Aorta (tissue), 5 donors: ENCODE measurements around the gene ABCA7. TPM values are rescaled to one million over a fixed set of nuclear protein-coding genes. Genes with fewer than 3 reads are reported as not detected.

Experiments used
- ATAC-seq: fragments of 200-7000 bp; cut with Tn5 transposase; one replicate; pipeline ENCODE4 v1.9.1; 2022; ENCODE audit warnings: moderate library complexity; ENCODE audit not compliant: low FRiP score
- DNase-seq, 2 donors: peaks; one replicate each; pipeline ENCODE4 v3.0.0-alpha.2; 2020
- H3K27ac ChIP-seq, 2 donors: one replicate each; pipeline ENCODE4 v1.5.1; 2013; ENCODE audit warnings: low read length in 2 of 2, mild to moderate bottlenecking in 2 of 2, moderate library complexity in 2 of 2, control low read depth in 1 of 2, inconsistent platforms in 1 of 2, low read depth in 1 of 2
- H3K27me3 ChIP-seq, 2 donors: one replicate each; pipeline ENCODE4 v1.6.1; 2013; ENCODE audit warnings: control low read depth in 1 of 2, low read length in 1 of 2, mild to moderate bottlenecking in 1 of 2, moderate library complexity in 1 of 2; ENCODE audit not compliant: insufficient read depth in 2 of 2, control insufficient read depth in 1 of 2
- H3K36me3 ChIP-seq, 2 donors: one replicate each; pipeline ENCODE4 v1.6.1; 2013; ENCODE audit warnings: control low read depth in 1 of 2, low read length in 1 of 2, mild to moderate bottlenecking in 1 of 2; ENCODE audit not compliant: insufficient read depth in 2 of 2, control insufficient read depth in 1 of 2
- H3K4me1 ChIP-seq, 2 donors: one replicate each; pipeline ENCODE4 v1.6.1; 2013; ENCODE audit warnings: low read length in 2 of 2, control low read depth in 1 of 2, mild to moderate bottlenecking in 1 of 2, moderate library complexity in 1 of 2; ENCODE audit not compliant: insufficient read depth in 2 of 2, control insufficient read depth in 1 of 2
- H3K4me3 ChIP-seq, 2 donors: one replicate each; pipeline ENCODE4 v1.5.1; 2013; ENCODE audit warnings: low read length in 2 of 2, control low read depth in 1 of 2, mild to moderate bottlenecking in 1 of 2
- H3K9me3 ChIP-seq: one replicate; pipeline ENCODE4 v1.6.1; 2013; ENCODE audit warnings: mild to moderate bottlenecking, low read length; ENCODE audit not compliant: control insufficient read depth
- WGBS, 2 donors: extraction: QIAGEN DNeasy Blood & Tissue Kit; methylation state at CpG; one replicate each; pipeline ENCODE4 v1.1.7; 2013; 5-methylcytosine and 5-hydroxymethylcytosine counted together
- intact Hi-C, 2 donors: fragments of 100-400 bp; cut with DNase I; formaldehyde crosslinking; loops; one replicate each; pipeline versions ENCODE4 v1.14.2 to v1.15.0; 2022
- polyA plus RNA-seq, 2 donors: library from polyadenylated mRNA; stranded (reverse); fragments of 200-250 nt; gene quantifications; one replicate each; pipeline ENCODE4 v1.2.3, GENCODE V29; 2013
- total RNA-seq, 2 donors: library from RNA; stranded (reverse); fragmentation: NEBNext Ultra II Directional; extraction: Animal tissue kit (Norgen Biotek cat#: 25700); gene quantifications; one replicate each; pipeline ENCODE4 v1.2.1, GENCODE V29; 2021
- donor health status: healthy with polysubstance abuse.
- donor health status: Bipolar disorder and iron deficiency.
- donor health status: DM: no; HTN: no; CAD: no.
- donor health status: DM: no; HTN: no; CAD: no.
- donor health status: DM: yes; HTN: yes; CAD: no.

ABCA7 gene
- total and polyA plus RNA-seq, 4 donors = 1.9 to 20.6 (median 8.5) TPM

DNA sequence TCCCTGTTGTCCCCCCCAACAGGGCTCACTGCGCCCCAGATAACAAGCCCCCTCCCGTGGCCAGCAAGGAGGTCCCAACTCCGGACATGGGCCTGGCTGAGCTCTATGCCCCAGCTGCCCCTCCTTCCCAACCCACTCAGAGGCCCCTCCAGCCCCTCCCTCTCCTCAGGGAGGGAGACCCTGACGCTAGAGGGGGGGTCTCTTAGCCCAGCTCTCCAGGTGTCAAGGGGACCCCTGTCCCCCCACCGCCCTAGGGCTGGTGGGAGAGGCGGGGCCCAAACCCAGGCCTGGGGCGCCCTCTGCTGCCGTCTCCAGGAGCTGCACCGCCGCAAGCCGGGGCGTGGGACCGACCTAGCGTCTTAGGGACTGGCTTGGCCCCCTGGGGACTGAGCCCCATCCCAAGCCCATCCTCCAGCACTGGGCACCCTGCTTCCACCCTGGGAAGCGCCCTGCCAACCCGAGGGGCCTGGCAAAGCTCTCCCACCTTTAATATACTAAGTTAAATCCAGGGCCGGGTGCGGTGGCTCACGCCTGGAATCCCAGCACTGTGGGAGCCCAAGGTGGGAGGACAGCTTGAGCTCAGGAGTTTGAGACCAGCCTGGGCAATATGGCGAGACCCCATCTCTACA is 38.3 kb upstream of the ABCA7 start:
- WGBS, 2 donors = 8 to 9% methylated on average over 19 to 20 of the region's 20 CpGs
- DNase-seq (peak in 1 of 2 donors; percentile 92), ATAC-seq (peak; percentile 83)
- no peak overlapping the region for H3K27ac ChIP-seq
- H3K27me3 ChIP-seq = no peaks in the 10 kb centered on the region
- no peaks in the 10 kb centered on the region for H3K4me1 ChIP-seq
- H3K4me3 ChIP-seq = no peak overlapping the region
- no peaks in the 10 kb centered on the region for H3K9me3 ChIP-seq
- H3K36me3 ChIP-seq = no peaks in the 10 kb centered on the region
- intact Hi-C loops = loop anchor here in 1 of 2 donors (1.0 kb wide), 1 partner anchor 79 kb away; no protein-coding TSS in a partner anchor

DNA sequence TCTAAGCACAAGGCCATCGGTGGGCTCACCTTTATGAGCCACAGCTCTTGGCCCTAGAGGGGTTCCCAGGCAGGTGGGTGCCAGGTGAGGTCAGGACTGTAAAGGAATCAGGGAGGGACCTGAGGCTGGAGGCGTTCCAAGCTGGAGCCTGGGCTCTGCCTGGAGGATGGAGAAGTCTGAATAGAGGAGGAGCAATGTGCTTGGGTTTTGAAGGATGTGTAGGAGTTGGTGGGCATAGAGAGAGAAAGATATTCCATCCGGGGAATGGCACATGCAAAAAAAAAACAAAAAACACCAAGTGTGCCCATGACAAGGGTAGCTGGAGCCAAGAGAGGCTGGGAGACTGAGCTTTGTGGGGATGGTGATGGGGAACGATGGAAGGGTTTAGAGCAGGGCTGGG is 37.3 kb upstream of the ABCA7 start:
- intact Hi-C loops = no loop called here
- Histone ChIP-seq H3K9me3 (no peaks in the 10 kb centered on the region), H3K4me3 (no peak overlapping the region), H3K27ac (no peak overlapping the region), H3K4me1 (no peaks in the 10 kb centered on the region), H3K27me3 (no peaks in the 10 kb centered on the region), H3K36me3 (no peaks in the 10 kb centered on the region)
- WGBS, 2 donors = 69 to 75% methylated on average over 4 of the region's 4 CpGs
- ATAC-seq = no peak
- DNase-seq = no peak

DNA sequence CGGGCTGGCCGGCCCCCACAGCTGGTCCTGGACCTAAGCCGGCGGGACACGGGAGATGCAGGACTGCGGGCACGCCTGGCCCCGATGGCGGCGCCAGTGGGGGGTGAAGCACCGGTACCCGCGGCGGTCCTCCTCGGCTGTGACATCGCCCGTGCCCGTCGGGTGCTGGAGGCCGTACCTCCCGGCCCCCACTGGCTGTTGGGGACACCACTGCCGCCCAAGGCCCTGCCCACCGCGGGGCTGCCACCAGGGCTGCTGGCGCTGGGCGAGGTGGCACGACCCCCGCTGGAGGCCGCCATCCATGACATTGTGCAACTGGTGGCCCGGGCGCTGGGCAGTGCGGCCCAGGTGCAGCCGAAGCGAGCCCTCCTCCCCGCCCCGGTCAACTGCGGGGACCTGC is 36.6 kb upstream of the ABCA7 start:
- no peak overlapping the region for H3K4me3 ChIP-seq
- 85 to 87% methylated on average over 32 to 37 of the region's 37 CpGs for WGBS, 2 donors
- no peak for DNase-seq
- H3K9me3 ChIP-seq = no peaks in the 10 kb centered on the region
- H3K4me1 ChIP-seq = no peaks in the 10 kb centered on the region
- no peaks in the 10 kb centered on the region for H3K36me3 ChIP-seq
- no peak overlapping the region for H3K27ac ChIP-seq
- no peaks in the 10 kb centered on the region for H3K27me3 ChIP-seq
- intact Hi-C loops = no loop called here
- ATAC-seq = no peak

DNA sequence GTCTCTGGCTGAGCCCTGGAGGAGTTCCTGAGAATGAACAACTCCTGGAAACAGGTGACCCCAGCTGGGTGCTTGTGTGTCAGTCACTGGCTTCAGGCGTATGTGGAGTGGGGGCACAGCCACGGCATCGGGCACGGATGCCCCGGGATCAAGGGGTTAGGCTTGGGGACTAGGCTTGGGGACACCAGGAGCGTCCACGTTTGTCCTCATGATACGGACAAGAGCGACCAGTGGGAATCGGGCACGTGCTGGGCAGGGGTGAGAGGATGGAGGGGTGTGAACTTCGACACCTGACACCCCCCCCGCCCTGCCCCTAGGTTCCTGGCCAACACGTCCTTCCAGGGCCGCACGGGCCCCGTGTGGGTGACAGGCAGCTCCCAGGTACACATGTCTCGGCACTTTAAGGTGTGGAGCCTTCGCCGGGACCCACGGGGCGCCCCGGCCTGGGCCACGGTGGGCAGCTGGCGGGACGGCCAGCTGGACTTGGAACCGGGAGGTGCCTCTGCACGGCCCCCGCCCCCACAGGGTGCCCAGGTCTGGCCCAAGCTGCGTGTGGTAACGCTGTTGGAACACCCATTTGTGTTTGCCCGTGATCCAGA is 35.6 kb upstream of the ABCA7 start:
- no peaks in the 10 kb centered on the region for H3K4me1 ChIP-seq
- 71 to 73% methylated on average over 32 of the region's 32 CpGs for WGBS, 2 donors
- no peaks in the 10 kb centered on the region for H3K9me3 ChIP-seq
- H3K36me3 ChIP-seq = no peaks in the 10 kb centered on the region
- H3K4me3 ChIP-seq = no peak overlapping the region
- DNase-seq (no peak), ATAC-seq (no peak)
- no peak overlapping the region for H3K27ac ChIP-seq
- intact Hi-C loops = no loop called here
- no peaks in the 10 kb centered on the region for H3K27me3 ChIP-seq

DNA sequence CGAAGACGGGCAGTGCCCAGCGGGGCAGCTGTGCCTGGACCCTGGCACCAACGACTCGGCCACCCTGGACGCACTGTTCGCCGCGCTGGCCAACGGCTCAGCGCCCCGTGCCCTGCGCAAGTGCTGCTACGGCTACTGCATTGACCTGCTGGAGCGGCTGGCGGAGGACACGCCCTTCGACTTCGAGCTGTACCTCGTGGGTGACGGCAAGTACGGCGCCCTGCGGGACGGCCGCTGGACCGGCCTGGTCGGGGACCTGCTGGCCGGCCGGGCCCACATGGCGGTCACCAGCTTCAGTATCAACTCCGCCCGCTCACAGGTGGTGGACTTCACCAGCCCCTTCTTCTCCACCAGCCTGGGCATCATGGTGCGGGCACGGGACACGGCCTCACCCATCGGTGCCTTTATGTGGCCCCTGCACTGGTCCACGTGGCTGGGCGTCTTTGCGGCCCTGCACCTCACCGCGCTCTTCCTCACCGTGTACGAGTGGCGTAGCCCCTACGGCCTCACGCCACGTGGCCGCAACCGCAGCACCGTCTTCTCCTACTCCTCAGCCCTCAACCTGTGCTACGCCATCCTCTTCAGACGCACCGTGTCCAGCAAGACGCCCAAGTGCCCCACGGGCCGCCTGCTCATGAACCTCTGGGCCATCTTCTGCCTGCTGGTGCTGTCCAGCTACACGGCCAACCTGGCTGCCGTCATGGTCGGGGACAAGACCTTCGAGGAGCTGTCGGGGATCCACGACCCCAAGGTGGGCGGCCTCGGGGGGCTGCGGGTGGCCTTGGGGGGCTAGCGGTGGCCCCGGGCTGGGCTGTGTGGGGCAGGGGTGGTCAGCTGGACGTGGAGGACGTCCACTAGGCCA is 34.9 kb upstream of the ABCA7 start:
- intact Hi-C loops = no loop called here
- WGBS, 2 donors = 89 to 90% methylated on average over 70 of the region's 70 CpGs
- H3K36me3 ChIP-seq = no peaks in the 10 kb centered on the region
- no peak overlapping the region for H3K27ac ChIP-seq
- no peaks in the 10 kb centered on the region for H3K4me1 ChIP-seq
- no peaks in the 10 kb centered on the region for H3K9me3 ChIP-seq
- DNase-seq (no peak), ATAC-seq (no peak)
- H3K4me3 ChIP-seq = no peak overlapping the region
- no peaks in the 10 kb centered on the region for H3K27me3 ChIP-seq

DNA sequence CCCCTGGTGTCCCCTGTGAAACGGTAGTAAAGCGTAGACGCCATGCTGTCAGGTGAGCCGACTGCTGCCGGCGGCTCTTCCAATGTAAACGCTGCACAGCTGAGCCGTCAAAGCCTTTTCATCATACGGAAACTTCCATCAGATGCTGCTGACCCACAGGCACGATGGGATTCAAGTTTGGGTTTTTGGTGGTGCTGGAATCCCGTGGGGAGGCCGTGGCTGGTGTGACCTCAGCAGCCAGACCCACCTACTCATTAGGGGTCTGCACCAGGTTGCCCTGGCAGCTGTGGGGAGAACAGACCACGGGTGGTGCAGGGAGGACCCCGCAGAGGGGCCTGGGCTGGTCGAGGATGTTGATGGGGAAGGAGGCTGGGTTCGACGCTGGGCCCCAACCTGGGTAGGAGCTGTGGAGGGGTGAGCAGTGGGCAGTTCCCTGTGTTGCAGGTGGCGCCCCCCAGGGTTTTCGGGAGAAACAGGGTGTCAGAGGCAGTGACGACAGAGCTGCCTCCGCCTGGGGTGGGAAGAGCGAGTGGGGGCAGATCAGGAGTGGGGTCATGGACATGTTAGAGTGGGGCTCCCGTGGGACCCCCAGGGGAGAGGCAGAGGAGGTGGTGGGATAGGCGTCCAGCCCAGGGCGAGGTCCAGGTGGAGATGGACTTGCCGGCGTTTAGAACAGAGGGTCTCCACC is 33.1 kb upstream of the ABCA7 start:
- Histone ChIP-seq H3K27ac (no peak overlapping the region), H3K9me3 (no peaks in the 10 kb centered on the region), H3K27me3 (no peaks in the 10 kb centered on the region), H3K4me3 (no peak overlapping the region), H3K36me3 (no peaks in the 10 kb centered on the region), H3K4me1 (no peaks in the 10 kb centered on the region)
- WGBS, 2 donors = 69 to 75% methylated on average over 27 of the region's 27 CpGs
- intact Hi-C loops = no loop called here
- DNase-seq (no peak), ATAC-seq (no peak)

DNA sequence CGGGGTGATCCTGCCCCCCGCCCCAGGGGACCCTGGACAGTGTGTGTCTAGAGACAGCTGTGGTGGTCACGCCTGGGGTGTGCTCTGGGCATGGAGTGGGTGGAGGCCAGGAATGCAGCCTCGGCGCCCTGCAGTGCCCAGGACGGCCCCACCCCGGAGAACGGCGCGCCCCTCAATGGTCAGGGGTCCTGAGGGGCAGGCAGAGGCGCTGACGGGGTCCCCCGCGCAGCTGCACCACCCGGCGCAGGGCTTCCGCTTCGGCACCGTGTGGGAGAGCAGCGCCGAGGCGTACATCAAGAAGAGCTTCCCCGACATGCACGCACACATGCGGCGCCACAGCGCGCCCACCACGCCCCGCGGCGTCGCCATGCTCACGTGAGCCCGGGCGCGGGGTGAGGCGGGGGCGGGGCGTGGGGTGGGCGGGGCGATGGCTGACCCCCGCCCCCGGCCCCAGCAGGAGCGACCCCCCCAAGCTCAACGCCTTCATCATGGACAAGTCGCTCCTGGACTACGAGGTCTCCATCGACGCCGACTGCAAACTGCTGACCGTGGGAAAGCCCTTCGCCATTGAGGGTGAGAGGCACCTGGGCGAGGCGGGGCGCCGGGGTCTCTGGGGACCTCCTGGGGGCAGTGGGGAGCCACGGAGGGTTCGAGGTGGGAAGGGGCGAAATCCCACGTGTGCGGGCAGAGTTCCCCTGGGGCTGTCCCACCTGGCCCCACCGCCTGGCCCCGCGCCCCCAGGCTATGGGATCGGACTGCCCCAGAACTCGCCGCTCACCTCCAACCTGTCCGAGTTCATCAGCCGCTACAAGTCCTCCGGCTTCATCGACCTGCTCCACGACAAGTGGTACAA is 32.3 kb upstream of the ABCA7 start:
- no peaks in the 10 kb centered on the region for H3K36me3 ChIP-seq
- no peak for DNase-seq
- H3K4me1 ChIP-seq = no peaks in the 10 kb centered on the region
- no peak for ATAC-seq
- intact Hi-C loops = no loop called here
- no peak overlapping the region for H3K4me3 ChIP-seq
- H3K27ac ChIP-seq = no peak overlapping the region
- H3K27me3 ChIP-seq = no peaks in the 10 kb centered on the region
- WGBS, 2 donors = 93% methylated on average over 63 to 73 of the region's 73 CpGs
- H3K9me3 ChIP-seq = no peaks in the 10 kb centered on the region
